PC-3 (cell line): Measurements from ENCODE around the gene ATOX1. TPM values are rescaled to one million over a fixed set of nuclear protein-coding genes. Genes with fewer than 3 reads are reported as not detected.

Experiments
- ATAC-seq: fragments of 200-7000 bp; cut with Tn5 transposase; 2 replicates; pipeline ENCODE4 v1.9.1; 2020; ENCODE audit warnings: mild to moderate bottlenecking, moderate library complexity
- BruUV-seq: library from RNA; stranded (reverse); fragments of 400-500 nt; replicated peaks from 2 replicates; lab custom pipeline; 2021; lab: Mats Ljungman, UMichigan
- CTCF ChIA-PET: fragments of 300-600 bp; sonication (Branson Sonifier 250); formaldehyde crosslinking; loops from one replicate; lab custom pipeline; 2022; ENCODE audit warnings: antibody characterized with exemption; lab: Charles Lee
- POLR2A ChIA-PET: fragments of 300-600 bp; sonication (Branson Sonifier 250); formaldehyde crosslinking; loops from one replicate; lab custom pipeline; 2022; ENCODE audit warnings: antibody characterized with exemption; ENCODE audit not compliant: unreplicated experiment; lab: Charles Lee
- DNase-seq: peaks from one replicate; pipeline ENCODE4 v3.0.0-alpha.2; 2015
- H2AFZ ChIP-seq: fragments of 300-600 bp; sonication (generic); 2 replicates; pipeline ENCODE4 v1.6.0; 2016; ENCODE audit warnings: antibody characterized with exemption, low read length
- H3F3A ChIP-seq: fragments of 300-600 bp; sonication (generic); one replicate; pipeline ENCODE4 v1.6.0; 2017; ENCODE audit warnings: antibody characterized with exemption, low read length, control low read depth, mild to moderate bottlenecking; ENCODE audit not compliant: unreplicated experiment
- H3K27ac ChIP-seq: fragments of 300-600 bp; sonication (generic); 2 replicates; pipeline ENCODE4 v1.5.1; 2016; ENCODE audit warnings: mild to moderate bottlenecking, low read length
- H3K27me3 ChIP-seq: fragments of 300-600 bp; sonication (generic); 2 replicates; pipeline ENCODE4 v1.6.1; 2016; ENCODE audit warnings: low read length, mixed read lengths
- H3K36me3 ChIP-seq: fragments of 300-600 bp; sonication (generic); 2 replicates; pipeline ENCODE4 v1.6.1; 2016; ENCODE audit warnings: low read depth, mixed run types, low read length, mixed read lengths
- H3K4me1 ChIP-seq: fragments of 300-600 bp; sonication (generic); 2 replicates; pipeline ENCODE4 v1.5.1; 2016; ENCODE audit warnings: low read length; ENCODE audit not compliant: insufficient read depth
- H3K4me2 ChIP-seq: fragments of 300-600 bp; sonication (generic); 2 replicates; pipeline ENCODE4 v1.6.0; 2016; ENCODE audit warnings: low read length
- H3K4me3 ChIP-seq: fragments of 300-600 bp; sonication (generic); 2 replicates; pipeline ENCODE4 v1.5.1; 2016; ENCODE audit warnings: mild to moderate bottlenecking, low read length, mixed read lengths
- H3K79me2 ChIP-seq: fragments of 300-600 bp; sonication (generic); 2 replicates; pipeline ENCODE4 v1.6.1; 2017; ENCODE audit warnings: low read length, mixed read lengths
- H3K9ac ChIP-seq: fragments of 300-600 bp; sonication (generic); 2 replicates; pipeline ENCODE4 v1.6.0; 2016; ENCODE audit warnings: mild to moderate bottlenecking, low read length
- H3K9me2 ChIP-seq: fragments of 300-600 bp; sonication (generic); replicated peaks from 2 replicates; pipeline ENCODE4 v1.6.1; 2016; ENCODE audit warnings: mixed run types, low read length, mixed read lengths
- H3K9me3 ChIP-seq: fragments of 300-600 bp; sonication (generic); 2 replicates; pipeline ENCODE4 v1.6.1; 2016; ENCODE audit warnings: low read length, mixed read lengths
- H4K20me1 ChIP-seq: fragments of 300-600 bp; sonication (generic); 2 replicates; pipeline ENCODE4 v1.6.1; 2016; ENCODE audit warnings: low read length, mixed read lengths
- EZH2 ChIP-seq: fragments of 300-600 bp; sonication (generic); IDR thresholded peaks from one replicate; pipeline ENCODE4 v1.6.1; 2017; ENCODE audit warnings: antibody characterized with exemption, mild to moderate bottlenecking, low read length; ENCODE audit not compliant: unreplicated experiment
- EZH2phosphoT487 ChIP-seq: fragments of 300-600 bp; sonication (generic); IDR thresholded peaks from 2 replicates; pipeline ENCODE4 v1.6.1; 2018; ENCODE audit warnings: mild to moderate bottlenecking, antibody characterized with exemption, low read length, borderline replicate concordance
- intact Hi-C: fragments of 100-400 bp; cut with micrococcal nuclease; formaldehyde crosslinking; loops from 2 replicates; pipeline ENCODE4 v1.9.0; 2023
- total RNA-seq: library from RNA; depleted of rRNA; stranded (reverse); fragments of >200 nt; gene quantifications from 2 replicates; pipeline ENCODE4 v1.2.3, GENCODE V29; 2014
- TF ChIP-seq, protein P1 (sequence below): fragments of 300-600 bp; sonication (generic); conservative IDR thresholded peaks from 2 replicates; pipeline ENCODE4 v1.5.1; 2017; ENCODE audit warnings: antibody characterized with exemption, low read depth, mild to moderate bottlenecking, low read length

ATOX1 gene
- total RNA-seq, 1 experiment from 2014 or later: 122 TPM

DNA sequence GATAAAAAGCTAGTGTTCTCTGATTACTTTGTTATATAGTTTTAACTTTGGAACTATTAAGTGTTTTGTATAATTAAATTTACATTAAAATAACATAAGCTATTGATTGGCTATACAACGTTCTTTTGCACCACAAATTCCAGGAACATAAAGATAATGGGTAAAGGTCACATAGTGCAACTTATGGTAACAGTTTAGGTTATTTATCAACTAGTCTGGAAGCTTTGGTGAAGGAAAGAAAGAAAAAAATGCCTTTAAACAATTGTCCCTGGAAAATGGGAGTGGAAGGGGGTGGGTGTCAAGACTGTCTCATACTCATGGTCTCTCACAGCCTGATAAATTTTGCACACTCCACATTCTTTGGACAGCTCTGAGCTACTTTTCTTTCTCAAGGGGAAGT is 54.7 kb downstream of the ATOX1 start:
- DNase-seq (no peak), ATAC-seq (no peak)
- Histone ChIP-seq H3F3A (no peaks in the 10 kb centered on the region), H4K20me1 (no peaks in the 10 kb centered on the region), H3K9ac (no peak overlapping the region), H3K79me2 (no peaks in the 10 kb centered on the region), H3K27ac (no peak overlapping the region), H3K27me3 (no peaks in the 10 kb centered on the region), H3K36me3 (no peaks in the 10 kb centered on the region), H3K4me1 (peaks cover 10% of the 10 kb centered on the region), H3K4me3 (no peak overlapping the region), H3K9me2 (no peaks in the 10 kb centered on the region), H3K4me2 (no peak overlapping the region), H3K9me3 (no peaks in the 10 kb centered on the region), H2AFZ (no peak overlapping the region)
- CTCF ChIA-PET: no interaction called here
- intact Hi-C loops: no loop called here
- BruUV-seq: no TSS peak
- POLR2A ChIA-PET: no interaction called here
- TF ChIP-seq EZH2phosphoT487: no peak
- no peak for TF ChIP-seq EZH2
- TF ChIP-seq, protein P1, sequence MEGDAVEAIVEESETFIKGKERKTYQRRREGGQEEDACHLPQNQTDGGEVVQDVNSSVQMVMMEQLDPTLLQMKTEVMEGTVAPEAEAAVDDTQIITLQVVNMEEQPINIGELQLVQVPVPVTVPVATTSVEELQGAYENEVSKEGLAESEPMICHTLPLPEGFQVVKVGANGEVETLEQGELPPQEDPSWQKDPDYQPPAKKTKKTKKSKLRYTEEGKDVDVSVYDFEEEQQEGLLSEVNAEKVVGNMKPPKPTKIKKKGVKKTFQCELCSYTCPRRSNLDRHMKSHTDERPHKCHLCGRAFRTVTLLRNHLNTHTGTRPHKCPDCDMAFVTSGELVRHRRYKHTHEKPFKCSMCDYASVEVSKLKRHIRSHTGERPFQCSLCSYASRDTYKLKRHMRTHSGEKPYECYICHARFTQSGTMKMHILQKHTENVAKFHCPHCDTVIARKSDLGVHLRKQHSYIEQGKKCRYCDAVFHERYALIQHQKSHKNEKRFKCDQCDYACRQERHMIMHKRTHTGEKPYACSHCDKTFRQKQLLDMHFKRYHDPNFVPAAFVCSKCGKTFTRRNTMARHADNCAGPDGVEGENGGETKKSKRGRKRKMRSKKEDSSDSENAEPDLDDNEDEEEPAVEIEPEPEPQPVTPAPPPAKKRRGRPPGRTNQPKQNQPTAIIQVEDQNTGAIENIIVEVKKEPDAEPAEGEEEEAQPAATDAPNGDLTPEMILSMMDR: no peak

DNA sequence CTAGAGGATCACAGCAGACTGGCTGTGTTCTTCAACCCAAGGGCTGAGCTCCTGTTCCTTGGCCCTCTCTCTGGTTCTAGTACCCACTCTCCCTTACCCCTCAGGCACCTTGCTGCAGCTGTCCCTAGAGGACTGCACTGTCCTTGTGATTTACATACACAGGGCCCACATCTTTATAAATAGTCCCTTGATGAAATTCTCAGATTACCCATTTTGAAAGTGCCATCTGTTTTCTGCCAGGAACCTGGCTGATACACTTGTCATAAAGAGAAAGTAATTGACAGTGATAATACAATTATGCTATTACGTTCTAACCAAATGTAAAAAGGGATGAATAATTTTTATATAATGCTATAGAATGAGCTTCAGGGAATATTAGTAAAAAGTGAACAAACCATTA is 55.2 kb downstream of the ATOX1 start:
- no peaks in the 10 kb centered on the region for H3K9me3 ChIP-seq
- H3K79me2 ChIP-seq: no peaks in the 10 kb centered on the region
- no peak for TF ChIP-seq EZH2phosphoT487
- TF ChIP-seq, protein P1: no peak
- TF ChIP-seq EZH2: no peak
- H3K4me2 ChIP-seq: no peak overlapping the region
- no peaks in the 10 kb centered on the region for H3K9me2 ChIP-seq
- no peak for ATAC-seq
- intact Hi-C loops: no loop called here
- CTCF ChIA-PET: no interaction called here
- H3K4me1 ChIP-seq: peaks cover 12% of the 10 kb centered on the region
- no peaks in the 10 kb centered on the region for H3K27me3 ChIP-seq
- no peak overlapping the region for H3K9ac ChIP-seq
- BruUV-seq: no TSS peak
- H4K20me1 ChIP-seq: no peaks in the 10 kb centered on the region
- no peak overlapping the region for H3K4me3 ChIP-seq
- H2AFZ ChIP-seq: no peak overlapping the region
- DNase-seq: no peak
- H3K27ac ChIP-seq: no peak overlapping the region
- no peaks in the 10 kb centered on the region for H3F3A ChIP-seq
- no peaks in the 10 kb centered on the region for H3K36me3 ChIP-seq
- POLR2A ChIA-PET: no interaction called here

GRCh38 chr5:151700820-151701219 is 57.6 kb downstream of the ATOX1 start:
- Histone ChIP-seq H3K9ac (no peak overlapping the region), H3K4me3 (no peak overlapping the region), H2AFZ (peak overlapping the region; percentile 36; the same call in 1 of the 2 replicates), H3K9me3 (no peaks in the 10 kb centered on the region), H3K27ac (no peak overlapping the region), H3K9me2 (no peaks in the 10 kb centered on the region), H3K36me3 (no peaks in the 10 kb centered on the region), H3K4me2 (no peak overlapping the region), H3K4me1 (peaks cover 12% of the 10 kb centered on the region), H3K27me3 (no peaks in the 10 kb centered on the region), H3F3A (no peaks in the 10 kb centered on the region), H3K79me2 (no peaks in the 10 kb centered on the region), H4K20me1 (no peaks in the 10 kb centered on the region)
- no TSS peak for BruUV-seq
- ATAC-seq (no peak), DNase-seq (no peak)
- ChIA-PET CTCF (no interaction called here), POLR2A (no interaction called here)
- intact Hi-C loops: no loop called here
- no peak for TF ChIP-seq EZH2phosphoT487
- TF ChIP-seq, protein P1: no peak
- TF ChIP-seq EZH2: no peak
